Spleen (tissue), 11 donors: ENCODE results near the gene TRABD2B. TPM values are rescaled to one million over a fixed set of nuclear protein-coding genes. Genes with fewer than 3 reads are reported as not detected.

Source experiments
- DNase-seq: peaks from one replicate; pipeline ENCODE4 v3.0.0-alpha.2; 2020
- H3K27ac ChIP-seq, 8 donors: fragments of 200-600 bp; sonication (generic) in 7 of 8; 1 replicate in 4 of 8; 2 replicates in 4 of 8; pipeline versions ENCODE4 v1.5.0 to v1.8.0; 2016 to 2021; ENCODE audit warnings: inconsistent platforms in 4 of 8, mild to moderate bottlenecking in 4 of 8, moderate library complexity in 1 of 8
- H3K27me3 ChIP-seq, 7 donors: fragments of 200-600 bp; sonication (generic) in 6 of 7; replicated peaks in 1 of 7; 1 replicate in 4 of 7; 2 replicates in 3 of 7; pipeline versions ENCODE4 v1.5.0 to v1.8.0; 2016 to 2021; ENCODE audit warnings: inconsistent platforms in 3 of 7, mild to moderate bottlenecking in 1 of 7
- H3K36me3 ChIP-seq, 6 donors: fragments of 200-600 bp; sonication (generic) in 5 of 6; 1 replicate in 4 of 6; 2 replicates in 2 of 6; pipeline versions ENCODE4 v1.5.0 to v1.8.0; 2016 to 2021; ENCODE audit warnings: inconsistent platforms in 2 of 6
- H3K4me1 ChIP-seq, 6 donors: fragments of 200-600 bp; sonication (generic) in 5 of 6; 1 replicate in 3 of 6; 2 replicates in 3 of 6; pipeline versions ENCODE4 v1.5.0 to v1.8.0; 2016 to 2021; ENCODE audit warnings: inconsistent platforms in 3 of 6
- H3K4me3 ChIP-seq, 8 donors: fragments of 200-600 bp; sonication (generic) in 7 of 8; 1 replicate in 4 of 8; 2 replicates in 4 of 8; pipeline versions ENCODE4 v1.5.0 to v1.8.0; 2016 to 2021; ENCODE audit warnings: inconsistent platforms in 4 of 8, mild to moderate bottlenecking in 4 of 8, moderate library complexity in 2 of 8
- H3K9me3 ChIP-seq, 8 donors: fragments of 200-600 bp; sonication (generic) in 7 of 8; 1 replicate in 4 of 8; 2 replicates in 4 of 8; pipeline versions ENCODE4 v1.5.0 to v1.8.0; 2016 to 2021; ENCODE audit warnings: inconsistent platforms in 4 of 8
- CTCF ChIP-seq, 11 experiments: fragments of 200-600 bp in 7 of 11; fragments of 450-650 bp in 4 of 11; sonication (generic) in 4 of 11; IDR thresholded peaks in 8 of 11; conservative IDR thresholded peaks in 3 of 11; 1 replicate in 7 of 11; 2 replicates in 4 of 11; pipeline versions ENCODE4 v1.4.0 to v1.8.0; 2016 to 2021; ENCODE audit warnings: antibody characterized with exemption in 11 of 11, inconsistent platforms in 4 of 11, mild to moderate bottlenecking in 1 of 11
- POLR2A ChIP-seq, 3 donors: fragments of 450-650 bp; IDR thresholded peaks; one replicate each; pipeline ENCODE4 v1.5.1; 2017; ENCODE audit warnings: antibody characterized with exemption in 3 of 3, mild to moderate bottlenecking in 1 of 3
- POLR2AphosphoS5 ChIP-seq, 3 donors: sonication (generic); formaldehyde crosslinking; IDR thresholded peaks; one replicate each; pipeline ENCODE4 v1.5.1; 2017; ENCODE audit warnings: antibody characterized with exemption in 3 of 3
- WGBS, 5 donors: extraction: QIAGEN DNeasy Blood & Tissue Kit in 3 of 5; methylation state at CpG; one replicate each; pipeline versions ENCODE4 v1.1.5 to v1.1.7; 2013 to 2018; 5-methylcytosine and 5-hydroxymethylcytosine counted together
- intact Hi-C: fragments of 100-400 bp; cut with DNase I; formaldehyde crosslinking; loops from one replicate; pipeline ENCODE4 v1.15.0; 2023; ENCODE audit warnings: low total_unique reads
- polyA plus RNA-seq, 3 donors: library from polyadenylated mRNA; stranded (reverse); fragments of 200-250 nt; gene quantifications; one replicate each; pipeline ENCODE4 v1.2.1, GENCODE V29; 2013
- total RNA-seq, 7 donors: library from RNA; depleted of rRNA in 3 of 7; stranded (reverse); fragments of >200 nt in 3 of 7; fragmentation: NEBNext Ultra II Directional in 4 of 7; extraction: Animal tissue kit (Norgen Biotek cat#: 25700) in 4 of 7; gene quantifications; one replicate each; pipeline versions ENCODE4 v1.1.0 to v1.2.1, GENCODE V29; 2016 to 2021
- donor health status: healthy with polysubstance abuse.
- donor health status: DM: no; HTN: no; CAD: no; lungs with moderate emphysema.
- donor health status: DM: no; HTN: no; CAD: no.
- donor health status: Bipolar disorder and iron deficiency.
- donor health status: healthy.
- donor health status: DM: no; HTN: no; CAD: no.
- donor health status: DM: yes; HTN: yes; CAD: no.

TRABD2B gene
- total and polyA plus RNA-seq, 10 donors, result 0.11 to 3.5 (median 0.64) TPM

DNA sequence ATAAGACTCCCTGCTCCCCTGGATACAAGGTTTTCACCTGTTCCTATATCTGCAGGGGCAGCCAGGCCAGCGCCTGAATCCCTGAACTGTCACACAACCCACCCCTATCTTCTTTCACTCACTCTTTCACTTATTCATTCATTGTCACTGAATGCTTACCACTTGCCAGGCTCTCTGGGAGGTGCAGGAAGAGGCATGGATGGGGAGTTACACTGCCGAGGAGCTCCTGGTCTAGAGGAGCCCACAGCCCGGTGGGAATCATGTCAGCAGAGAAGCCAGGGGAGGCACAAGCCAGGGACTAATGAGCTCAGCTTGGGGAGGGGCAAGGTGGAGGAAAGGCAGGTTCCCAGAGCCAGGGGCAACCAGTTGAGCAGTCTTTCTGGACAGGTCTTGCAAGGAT, 155.8 kb downstream of the TRABD2B start:
- Histone ChIP-seq H3K36me3 (no peaks in the 10 kb centered on the region), H3K27ac (no peak overlapping the region), H3K4me1 (no peaks in the 10 kb centered on the region), H3K4me3 (no peak overlapping the region), H3K9me3 (peaks cover 0 to 5% (median 1%) of the 10 kb centered on the region in 8 donors), H3K27me3 (peaks cover 0 to 10% (median 0%) of the 10 kb centered on the region in 7 donors)
- peak; percentile 61 for DNase-seq
- TF ChIP-seq CTCF (IDR thresholded peaks at IDR 0.05 in 8 of 11, conservative IDR thresholded peaks at IDR 0.05 in 3 of 11) (no peak), POLR2A (IDR thresholded peaks at IDR 0.05) (no peak), POLR2AphosphoS5 (IDR thresholded peaks at IDR 0.05) (no peak)
- 66 to 82% (median 78%) methylated on average over 3 of the region's 3 CpGs for WGBS, 5 donors
- intact Hi-C loops, result no loop called here

GRCh38 chr1:47840393-47841190, 156.6 kb downstream of the TRABD2B start:
- H3K27ac ChIP-seq, result no peak overlapping the region
- H3K27me3 ChIP-seq, result peaks cover 0 to 10% (median 0%) of the 10 kb centered on the region in 7 donors
- no peaks in the 10 kb centered on the region for H3K4me1 ChIP-seq
- no peak for TF ChIP-seq POLR2AphosphoS5 (IDR thresholded peaks at IDR 0.05)
- H3K9me3 ChIP-seq, result peaks cover 0 to 13% (median 9%) of the 10 kb centered on the region in 8 donors
- peak; percentile 30 for DNase-seq
- intact Hi-C loops, result no loop called here
- H3K36me3 ChIP-seq, result no peaks in the 10 kb centered on the region
- 70 to 85% (median 79%) methylated on average over 4 of the region's 4 CpGs for WGBS, 5 donors
- no peak overlapping the region for H3K4me3 ChIP-seq

DNA sequence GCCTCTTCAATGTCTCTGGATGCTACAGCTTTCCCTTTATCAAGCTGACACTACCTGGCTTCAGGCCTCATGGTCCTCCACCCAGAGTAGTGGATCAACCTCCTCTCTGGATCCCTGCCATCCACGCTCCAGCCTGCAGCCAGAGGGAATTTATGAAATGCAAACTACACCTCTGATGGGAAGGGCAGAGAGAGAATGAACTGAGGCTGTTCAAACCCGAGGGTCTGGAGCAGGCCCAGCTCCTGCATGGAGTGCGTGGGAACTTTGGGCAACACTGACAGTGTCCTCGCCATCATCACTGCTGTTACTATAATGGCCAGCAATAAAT, 157.8 kb downstream of the TRABD2B start:
- 83 to 93% (median 87%) methylated on average over 2 to 4 of the region's 4 CpGs for WGBS, 5 donors
- H3K9me3 ChIP-seq, result peaks cover 0 to 25% (median 17%) of the 10 kb centered on the region in 8 donors
- no peak for TF ChIP-seq POLR2AphosphoS5 (IDR thresholded peaks at IDR 0.05)
- TF ChIP-seq CTCF (IDR thresholded peaks at IDR 0.05 in 8 of 11, conservative IDR thresholded peaks at IDR 0.05 in 3 of 11), result no peak
- no peak for TF ChIP-seq POLR2A (IDR thresholded peaks at IDR 0.05)
- no peak overlapping the region for H3K4me3 ChIP-seq
- H3K4me1 ChIP-seq, result no peaks in the 10 kb centered on the region
- H3K27ac ChIP-seq, result no peak overlapping the region
- DNase-seq, result peak; percentile 31
- H3K27me3 ChIP-seq, result peaks cover 0 to 10% (median 0%) of the 10 kb centered on the region in 7 donors
- intact Hi-C loops, result no loop called here
- no peaks in the 10 kb centered on the region for H3K36me3 ChIP-seq

DNA sequence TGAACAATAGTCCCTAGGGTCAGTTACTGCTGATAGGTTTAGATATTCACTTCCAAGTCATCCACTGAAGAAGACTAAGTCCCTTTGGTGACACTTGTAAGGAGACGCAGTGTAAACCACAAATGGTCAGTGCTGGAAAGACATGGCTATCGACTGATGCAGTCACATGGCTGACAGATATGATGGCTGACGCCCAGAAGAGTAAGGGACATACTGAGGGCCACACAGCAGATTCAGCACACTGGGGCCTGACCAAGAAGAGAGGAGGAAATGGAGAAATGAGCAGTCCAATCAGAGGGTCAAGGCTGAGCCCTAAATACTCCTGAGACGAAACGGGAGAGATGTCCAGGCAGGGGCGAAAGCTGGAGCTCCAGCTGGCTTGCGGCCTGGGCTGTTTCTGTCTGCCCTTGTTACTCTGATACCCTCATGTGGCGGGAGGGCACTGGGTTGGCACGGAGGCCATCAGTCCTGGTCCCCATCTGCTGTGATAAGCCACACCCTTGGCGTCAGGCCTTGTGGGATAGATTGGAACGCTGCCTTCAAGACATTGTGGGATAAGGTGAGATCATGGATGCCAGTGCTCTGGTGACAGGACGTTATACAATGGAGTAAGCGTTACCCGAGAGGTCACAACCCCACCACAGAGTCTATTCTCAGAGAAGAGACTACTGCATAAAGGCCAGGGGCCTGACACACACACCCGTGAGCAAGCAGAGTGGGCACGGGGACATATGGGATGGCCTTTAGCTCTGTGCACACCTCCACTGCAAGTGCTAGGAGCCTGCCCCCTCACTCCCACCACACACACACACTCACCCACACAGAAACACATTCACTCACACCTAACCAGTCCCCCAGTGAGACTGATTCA, 158.4 kb downstream of the TRABD2B start:
- DNase-seq, result peak; percentile 63
- intact Hi-C loops, result no loop called here

More for the DNA sequence above, 158.4 kb downstream of the TRABD2B start:
- H3K4me3 ChIP-seq, result no peak overlapping the region
- peaks cover 0 to 25% (median 20%) of the 10 kb centered on the region in 8 donors for H3K9me3 ChIP-seq
- 76 to 90% (median 89%) methylated on average over 15 to 16 of the region's 16 CpGs for WGBS, 5 donors
- TF ChIP-seq CTCF (IDR thresholded peaks at IDR 0.05 in 8 of 11, conservative IDR thresholded peaks at IDR 0.05 in 3 of 11) (no peak), POLR2A (IDR thresholded peaks at IDR 0.05) (no peak), POLR2AphosphoS5 (IDR thresholded peaks at IDR 0.05) (no peak)
- peaks cover 0 to 10% (median 0%) of the 10 kb centered on the region in 7 donors for H3K27me3 ChIP-seq
- no peaks in the 10 kb centered on the region for H3K36me3 ChIP-seq
- H3K4me1 ChIP-seq, result no peaks in the 10 kb centered on the region
- no peak overlapping the region for H3K27ac ChIP-seq
